B cell (primary cell): ENCODE data around the gene PLA2G1B. TPM values are rescaled to one million over a fixed set of nuclear protein-coding genes. Genes with fewer than 3 reads are reported as not detected.

ENCODE experiments used
- ATAC-seq: fragments of 200-7000 bp; cut with Tn5 transposase; one replicate; pipeline ENCODE4 v1.10.0; 2021; ENCODE audit warnings: low read depth, mild to moderate bottlenecking, moderate number of reproducible peaks, moderate library complexity
- CTCF ChIA-PET: fragments of 350-600 bp; sonication (Branson Sonifier 250); formaldehyde crosslinking; loops from one replicate; lab custom pipeline; 2021; ENCODE audit warnings: antibody characterized with exemption, inconsistent platforms; lab: Charles Lee
- POLR2A ChIA-PET: fragments of 350-600 bp; sonication (Branson Sonifier 250); formaldehyde crosslinking; loops from one replicate; lab custom pipeline; 2021; ENCODE audit warnings: antibody characterized with exemption; lab: Charles Lee
- DNase-seq: peaks from one replicate; pipeline ENCODE4 v3.0.0; 2013
- H2AFZ ChIP-seq: 2 replicates; pipeline ENCODE4 v1.6.1; 2012; ENCODE audit warnings: mild to moderate bottlenecking, low read depth, low read length; ENCODE audit not compliant: insufficient read depth, poor library complexity, severe bottlenecking
- H3K27ac ChIP-seq, 2 donors: 1 replicate in 1 of 2; 2 replicates in 1 of 2; pipeline ENCODE4 v1.5.1; 2012 to 2013; ENCODE audit warnings: low read length in 2 of 2, mild to moderate bottlenecking in 2 of 2, moderate library complexity in 1 of 2
- H3K27me3 ChIP-seq, 4 experiments: fragments of 200-600 bp in 1 of 4; sonication (generic) in 1 of 4; replicated peaks in 1 of 4; 1 replicate in 2 of 4; 2 replicates in 2 of 4; pipeline versions ENCODE4 v1.6.1 to v1.7.0; 2013 to 2016; ENCODE audit warnings: low read length in 3 of 4, mild to moderate bottlenecking in 2 of 4, mixed read lengths in 1 of 4, moderate library complexity in 1 of 4; ENCODE audit not compliant: insufficient read depth in 4 of 4, control insufficient read depth in 3 of 4; ENCODE audit errors: control extremely low read depth in 1 of 4
- H3K36me3 ChIP-seq, 2 experiments: replicated peaks in 1 of 2; 1 replicate in 1 of 2; 2 replicates in 1 of 2; pipeline versions ENCODE4 v1.6.1 to v1.7.1; 2013; ENCODE audit warnings: low read length in 1 of 2; ENCODE audit not compliant: insufficient read depth in 2 of 2, control insufficient read depth in 1 of 2; ENCODE audit errors: control extremely low read depth in 1 of 2, extremely low read depth in 1 of 2
- H3K4me1 ChIP-seq, 2 donors: fragments of 200-600 bp in 1 of 2; sonication (generic) in 1 of 2; 1 replicate in 1 of 2; 2 replicates in 1 of 2; pipeline versions ENCODE4 v1.5.1 to v1.6.1; 2013 to 2017; ENCODE audit warnings: low read length in 2 of 2; ENCODE audit not compliant: control insufficient read depth in 2 of 2, insufficient read depth in 2 of 2
- H3K4me2 ChIP-seq: replicated peaks from 2 replicates; pipeline ENCODE3; 2012; ENCODE audit warnings: mild to moderate bottlenecking, low read depth, low read length; ENCODE audit not compliant: poor library complexity, severe bottlenecking
- H3K4me3 ChIP-seq, 5 experiments: fragments of 200-600 bp in 1 of 5; sonication (generic) in 1 of 5; 1 replicate in 3 of 5; 2 replicates in 2 of 5; pipeline versions ENCODE4 v1.5.1 to v1.7.0; 2011 to 2016; ENCODE audit warnings: low read length in 4 of 5, mild to moderate bottlenecking in 4 of 5, low read depth in 2 of 5, control low read depth in 1 of 5, moderate library complexity in 1 of 5; ENCODE audit not compliant: insufficient read depth in 1 of 5; ENCODE audit errors: control extremely low read depth in 1 of 5, extremely low read depth in 1 of 5
- H3K79me2 ChIP-seq: fragments of 200-600 bp; sonication (generic); one replicate; pipeline ENCODE4 v1.6.0; 2016; ENCODE audit warnings: low read length; ENCODE audit not compliant: control insufficient read depth, insufficient read depth
- H3K9ac ChIP-seq: fragments of 200-600 bp; sonication (generic); 2 replicates; pipeline ENCODE4 v1.6.1; 2017; ENCODE audit warnings: mild to moderate bottlenecking, low read length, moderate library complexity
- H3K9me3 ChIP-seq, 3 donors: one replicate each; pipeline versions ENCODE4 v1.6.1 to v1.7.1; 2013; ENCODE audit warnings: low read length in 2 of 3; ENCODE audit not compliant: control insufficient read depth in 2 of 3, insufficient read depth in 1 of 3; ENCODE audit errors: control extremely low read depth in 1 of 3
- H4K20me1 ChIP-seq: 2 replicates; pipeline ENCODE4 v1.6.0; 2012; ENCODE audit warnings: mild to moderate bottlenecking, low read length; ENCODE audit not compliant: insufficient read depth, control insufficient read depth, poor library complexity, severe bottlenecking
- H3K27ac Mint-ChIP-seq: one replicate; pipeline ENCODE4 v1.8.0; 2021; ENCODE audit warnings: mixed read lengths
- H3K27me3 Mint-ChIP-seq: one replicate; pipeline ENCODE4 v1.8.0; 2021; ENCODE audit warnings: mixed read lengths
- H3K4me1 Mint-ChIP-seq: one replicate; pipeline ENCODE4 v1.8.0; 2021; ENCODE audit warnings: mixed read lengths
- H3K4me3 Mint-ChIP-seq: one replicate; pipeline ENCODE4 v1.8.0; 2021; ENCODE audit warnings: mixed read lengths
- H3K9me3 Mint-ChIP-seq: one replicate; pipeline ENCODE4 v1.8.0; 2022; ENCODE audit warnings: mixed read lengths; ENCODE audit not compliant: insufficient read depth
- CTCF ChIP-seq: fragments of 200-600 bp; IDR thresholded peaks from one replicate; pipeline ENCODE4 v1.8.0; 2022; ENCODE audit warnings: antibody characterized with exemption, mild to moderate bottlenecking
- EZH2 ChIP-seq: IDR thresholded peaks from 2 replicates; pipeline ENCODE4 v1.6.1; 2012; ENCODE audit warnings: borderline replicate concordance, low read depth, mild to moderate bottlenecking, moderate library complexity, low read length; ENCODE audit not compliant: insufficient read depth, poor library complexity, severe bottlenecking
- WGBS: methylation state at CpG from one replicate; pipeline ENCODE4 v1.1.5; 2013; ENCODE audit warnings: missing lambda C conversion rate; ENCODE audit not compliant: insufficient coverage; 5-methylcytosine and 5-hydroxymethylcytosine counted together
- intact Hi-C: fragments of 100-400 bp; cut with micrococcal nuclease; formaldehyde crosslinking; loops from one replicate; pipeline ENCODE4 v1.10.0; 2022
- polyA plus RNA-seq: library from polyadenylated mRNA; depleted of rRNA; stranded (reverse); fragments of >200 nt; gene quantifications from 2 replicates; pipeline ENCODE4 v1.2.3, GENCODE V29; 2012
- total RNA-seq, 2 donors: library from RNA; stranded (reverse); fragments of 120-200 nt in 1 of 2; gene quantifications; 1 replicate in 1 of 2; 2 replicates in 1 of 2; pipeline versions ENCODE4 v1.2.3 to v1.2.4, GENCODE V29; 2013 to 2022

The PLA2G1B gene
- total and polyA plus RNA-seq, 2 donors (not counting 1 experiment from before 2014, with no cell fraction given): not detected

- CTCF ChIA-PET: interaction anchor here (0.7 to 4.3 kb wide), 11 partner anchors 10 to 203 kb away, joined by 3 to 53 read pairs (median 4); partner anchors contain the start of genes COX6A1, DYNLL1, PXN and RPLP0
- WGBS: 1% methylated on average over 17 of the region's 29 CpGs
- no peak within 1 kb of the TSS for H3K27ac Mint-ChIP-seq
- no peaks in the 10 kb centered on the region for H3K9me3 Mint-ChIP-seq
- no peaks in the 10 kb centered on the region for H3K9me3 ChIP-seq
- POLR2A ChIA-PET: interaction anchor here (1.0 to 3.6 kb wide), 9 partner anchors 10 to 394 kb away, joined by 3 to 65 read pairs (median 12); partner anchors contain the start of genes MLEC, PXN, RPLP0 and SIRT4
- no peaks in the 10 kb centered on the region for H4K20me1 ChIP-seq
- H3K27ac ChIP-seq: peak within 1 kb of the TSS; percentile 99
- DNase-seq: peak; percentile 94
- no peaks in the 10 kb centered on the region for H3K27me3 ChIP-seq
- peak; percentile 59 for ATAC-seq
- H3K4me3 Mint-ChIP-seq: no peak within 1 kb of the TSS
- peaks cover 13% of the 10 kb centered on the region for H3K4me1 Mint-ChIP-seq
- intact Hi-C loops: loop anchor here (1.0 to 2.0 kb wide), 7 partner anchors 9 to 304 kb away; partner anchors contain the start of genes BICDL1, RAB35, RPLP0 and SIRT4
- peaks cover 14 to 20% of the 10 kb centered on the region in 2 donors for H3K4me1 ChIP-seq
- peak within 1 kb of the TSS; percentile 61 to 87 (median 82) for H3K4me3 ChIP-seq
- no peaks in the 10 kb centered on the region for H3K79me2 ChIP-seq
- peak within 1 kb of the TSS; percentile 68 for H2AFZ ChIP-seq
- peak within 1 kb of the TSS; percentile 85 for H3K9ac ChIP-seq
- no peaks in the 10 kb centered on the region for H3K27me3 Mint-ChIP-seq
- TF ChIP-seq EZH2 (no peak), CTCF (no peak)
- peak within 1 kb of the TSS; percentile 70 for H3K4me2 ChIP-seq
- H3K36me3 ChIP-seq: no peaks in the 10 kb centered on the region
These were observed 34.7 kb downstream of the PLA2G1B start, which contains the start of gene RNU4-1 for GRCh38 chr12:120292661-120293531. Gene RNU4-1, minus strand, starts transcription at chr12:120293237.

GRCh38 chr12:120292411-120292660 lies 35.2 kb downstream of the PLA2G1B start:
- Histone ChIP-seq H3K4me1 (peaks cover 14 to 20% of the 10 kb centered on the region in 2 donors), H3K9me3 (no peaks in the 10 kb centered on the region), H3K27me3 (no peaks in the 10 kb centered on the region), H3K27ac (peak overlapping the region; percentile 99), H4K20me1 (no peaks in the 10 kb centered on the region), H2AFZ (peak overlapping the region; percentile 68), H3K36me3 (no peaks in the 10 kb centered on the region), H3K79me2 (no peaks in the 10 kb centered on the region), H3K4me2 (peak overlapping the region; percentile 70), H3K9ac (peak overlapping the region; percentile 85), H3K4me3 (peak overlapping the region; percentile 61 to 87 (median 82))
- Mint-ChIP-seq H3K4me3 (no peak overlapping the region), H3K4me1 (peaks cover 13% of the 10 kb centered on the region), H3K27me3 (no peaks in the 10 kb centered on the region), H3K9me3 (no peaks in the 10 kb centered on the region), H3K27ac (no peak overlapping the region)
- intact Hi-C loops: loop anchor here (2.0 kb wide), 2 partner anchors 176 to 304 kb away; partner anchors contain the start of genes BICDL1 and RAB35
- WGBS: under 1% methylated on average over 16 of the region's 17 CpGs
- TF ChIP-seq CTCF (no peak), EZH2 (no peak)
- POLR2A ChIA-PET: interaction anchor here (1.2 to 3.6 kb wide), 9 partner anchors 10 to 394 kb away, joined by 3 to 65 read pairs (median 12); partner anchors contain the start of genes MLEC, RAB35, RPLP0 and SIRT4
- CTCF ChIA-PET: interaction anchor here (0.8 to 4.3 kb wide), 6 partner anchors 10 to 204 kb away, joined by 3 to 53 read pairs (median 8); partner anchors contain the start of genes DYNLL1, PXN, RPLP0 and SIRT4
- DNase-seq: no peak
- ATAC-seq: peak; percentile 1
